ENCODE data around the gene S100A9.
"Not testable (repeated sequence)": the region's sequence is repeated elsewhere in the genome, so short reads cannot be mapped to it uniquely, and the experiment has no call there.

Gene S100A9

DNA sequence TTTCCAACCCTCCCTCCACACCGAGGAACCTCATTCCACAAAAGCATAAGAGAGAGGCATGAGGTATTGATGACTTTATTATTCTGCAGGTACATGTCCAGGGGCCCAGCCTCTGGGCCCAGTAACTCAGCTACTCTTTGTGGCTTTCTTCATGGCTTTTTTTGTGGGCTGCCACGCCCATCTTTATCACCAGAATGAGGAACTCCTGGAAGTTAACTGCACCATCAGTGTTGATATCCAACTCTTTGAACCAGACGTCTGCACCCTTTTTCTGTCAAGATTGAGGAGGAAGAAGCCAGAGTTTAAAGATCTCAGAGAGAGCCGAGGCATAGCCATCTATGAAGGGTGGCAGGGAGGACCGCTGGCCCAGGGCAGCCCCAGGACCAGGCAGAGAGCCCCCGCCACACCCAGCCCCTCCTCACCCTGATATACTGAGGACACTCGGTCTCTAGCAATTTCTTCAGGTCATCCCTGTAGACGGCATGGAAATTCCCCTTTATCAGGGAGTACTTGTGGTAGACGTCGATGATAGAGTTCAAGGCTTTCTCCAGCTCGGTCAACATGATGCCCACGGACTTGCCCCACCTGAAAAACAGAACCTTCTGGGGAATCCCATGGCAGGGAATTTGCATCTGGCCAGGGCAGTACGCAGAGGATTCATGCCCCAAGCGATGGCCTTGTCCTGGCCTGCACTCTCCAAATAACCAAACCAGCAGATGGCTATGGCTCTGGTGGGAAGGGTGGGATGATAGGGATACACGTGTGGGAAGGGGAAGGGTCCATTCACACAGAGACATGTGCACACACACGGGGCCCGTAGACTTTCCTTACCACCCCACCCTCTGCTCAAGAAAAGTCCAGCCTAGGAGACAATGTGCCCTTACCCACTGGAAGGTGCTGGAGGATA lies 32.6 kb downstream of the S100A9 start:
- DNase-seq (ENCODE audit: low read depth) = no peak

DNA sequence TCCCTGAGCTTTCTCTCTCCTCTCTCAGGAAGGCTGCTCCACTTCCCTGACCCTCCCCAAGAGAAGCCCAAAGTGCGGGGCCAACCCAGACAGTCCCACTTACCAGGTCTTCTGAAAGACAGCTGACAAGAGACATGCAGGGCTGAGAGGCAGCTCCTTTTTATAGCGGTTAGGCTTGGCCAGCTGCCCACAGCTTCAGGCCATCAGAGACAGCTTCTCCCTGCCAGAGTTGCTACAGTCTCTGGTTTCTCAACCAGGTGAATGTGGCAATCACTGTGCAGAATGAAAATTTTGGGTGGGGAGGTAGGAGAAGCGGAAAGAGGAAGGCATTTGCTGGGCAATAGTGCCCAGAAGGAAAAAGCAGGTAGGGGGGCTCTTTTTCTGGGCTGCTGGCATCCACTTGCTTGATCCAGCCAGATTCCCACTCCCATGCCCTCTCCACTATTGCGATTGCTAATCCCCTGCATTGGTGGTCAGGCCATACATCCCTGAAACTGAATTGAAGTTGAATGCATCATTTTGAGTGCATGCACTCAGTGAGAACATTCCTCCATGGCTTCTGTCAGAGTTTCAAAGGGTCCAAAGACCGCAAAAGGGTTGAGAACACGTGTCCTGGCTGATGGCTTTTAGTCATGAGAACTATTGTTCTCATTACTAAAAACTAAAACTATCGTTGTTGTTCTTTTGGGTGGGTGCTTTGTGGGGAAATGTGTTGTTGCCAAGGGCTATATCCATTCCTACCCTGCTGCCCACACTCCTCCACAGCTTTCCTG lies 33.5 kb downstream of the S100A9 start, which contains the start of gene S100A8:
Gene S100A8, minus strand, starts transcription at position 136 of the 773 bp plus-strand sequence. CDS start 538 bp downstream, outside the sequence.
- DNase-seq (ENCODE audit: low read depth) = no peak

DNA sequence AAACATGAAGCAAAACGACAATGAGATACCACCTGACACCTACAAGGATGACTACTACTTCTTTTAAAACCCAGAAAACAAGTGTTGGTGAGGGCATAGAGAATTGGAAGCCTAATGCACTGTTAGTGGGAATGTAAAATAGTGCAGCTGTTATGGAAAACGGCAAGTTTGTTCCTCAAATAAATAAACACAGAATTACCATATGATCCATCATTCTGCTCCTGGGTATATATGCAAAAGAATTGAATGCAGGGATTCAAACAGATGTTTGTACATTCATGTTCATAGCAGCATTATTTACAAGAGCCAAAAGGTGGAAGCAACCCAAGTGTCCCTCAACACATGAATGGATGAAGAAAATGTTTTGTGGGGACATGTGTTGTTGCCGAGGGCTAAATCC lies 34.6 kb downstream of the S100A9 start:
- no peak for DNase-seq (ENCODE audit: low read depth)

DNA sequence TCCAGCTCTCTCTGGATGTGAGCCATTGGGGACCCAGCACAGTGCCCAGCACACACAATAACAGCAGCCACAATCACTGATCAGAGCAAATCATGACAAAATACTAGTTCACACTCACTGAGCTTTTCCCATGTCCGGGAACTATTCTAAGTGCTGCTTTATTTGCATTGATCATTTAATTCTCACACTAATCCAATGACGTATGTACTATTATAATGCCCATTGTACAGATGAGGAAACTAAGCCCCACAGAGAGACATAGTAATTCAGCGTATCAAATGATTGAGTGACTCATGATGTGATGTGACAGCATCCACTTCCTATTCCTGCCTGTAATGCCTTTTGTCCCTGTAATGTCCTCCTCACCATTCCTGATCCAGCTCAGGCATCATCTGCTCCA lies 35.2 kb downstream of the S100A9 start:
- DNase-seq (ENCODE audit: low read depth) = no peak

DNA sequence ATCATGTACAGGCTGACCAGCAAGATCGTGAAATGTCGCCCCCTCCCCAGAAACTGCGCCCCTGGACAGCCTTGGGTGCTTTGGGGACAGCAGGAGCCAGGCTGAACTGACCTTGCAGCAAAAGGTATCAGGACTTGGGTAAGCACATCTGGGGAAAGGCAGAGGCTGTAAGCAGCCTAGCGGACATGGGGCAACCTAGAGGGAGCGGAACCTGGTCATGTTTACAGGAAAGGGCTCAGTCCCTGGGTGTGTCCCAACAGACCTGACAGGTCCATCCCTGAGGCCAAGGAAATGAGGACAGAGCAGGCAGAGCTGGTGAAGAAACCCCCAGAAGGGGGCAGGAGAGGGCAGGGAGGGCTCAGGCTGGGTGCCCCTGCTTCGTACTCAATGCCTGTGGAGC lies 36.3 kb downstream of the S100A9 start:
- DNase-seq (ENCODE audit: low read depth) = no peak

DNA sequence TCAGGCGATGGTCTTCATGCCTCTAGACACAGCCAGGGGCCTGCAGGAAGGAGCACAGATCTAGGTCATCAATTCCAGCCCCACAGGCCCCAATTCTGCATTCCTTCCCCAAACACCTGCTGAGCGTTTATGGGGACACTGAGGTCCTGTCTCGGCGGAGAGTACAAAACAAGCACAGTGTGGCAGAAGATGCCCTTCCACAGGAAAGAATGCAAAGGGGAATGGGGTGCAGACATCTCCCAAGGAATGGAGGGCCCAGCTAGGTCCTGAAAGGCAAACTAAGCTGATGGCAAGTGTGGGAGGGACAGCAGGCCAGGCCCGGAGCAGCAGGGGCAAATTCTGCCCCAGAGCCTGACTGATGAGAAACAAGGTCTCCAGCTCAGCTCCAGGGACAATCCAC lies 36.7 kb downstream of the S100A9 start:
- no peak for DNase-seq (ENCODE audit: low read depth)

DNA sequence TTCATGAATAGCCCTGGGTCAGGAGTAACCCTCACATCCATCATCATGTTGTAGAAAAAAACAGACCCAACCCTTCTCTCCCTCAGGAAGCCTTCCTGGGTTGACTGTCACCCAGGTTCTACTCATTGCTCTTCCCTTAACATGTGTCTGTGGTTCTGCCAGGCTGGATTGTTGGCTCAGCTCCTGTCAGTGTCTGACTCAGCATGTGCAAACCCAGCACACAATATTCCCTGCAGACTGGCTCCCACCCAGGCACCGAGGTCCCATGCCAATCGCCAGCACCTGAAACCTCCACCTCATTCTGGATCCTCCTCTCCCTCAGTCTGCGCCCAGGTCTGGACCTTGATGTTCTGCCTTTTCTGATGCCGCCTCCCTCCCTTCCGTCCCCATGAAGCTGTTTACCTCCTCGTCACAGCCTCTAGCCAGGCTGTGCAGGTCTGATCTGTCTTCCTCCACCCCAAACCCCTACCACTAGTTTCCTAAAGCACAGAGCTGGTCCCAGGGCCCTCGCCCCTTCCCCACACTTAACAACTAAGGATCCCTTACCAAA lies 37.6 kb downstream of the S100A9 start:
- no peak for DNase-seq (ENCODE audit: low read depth)

DNA sequence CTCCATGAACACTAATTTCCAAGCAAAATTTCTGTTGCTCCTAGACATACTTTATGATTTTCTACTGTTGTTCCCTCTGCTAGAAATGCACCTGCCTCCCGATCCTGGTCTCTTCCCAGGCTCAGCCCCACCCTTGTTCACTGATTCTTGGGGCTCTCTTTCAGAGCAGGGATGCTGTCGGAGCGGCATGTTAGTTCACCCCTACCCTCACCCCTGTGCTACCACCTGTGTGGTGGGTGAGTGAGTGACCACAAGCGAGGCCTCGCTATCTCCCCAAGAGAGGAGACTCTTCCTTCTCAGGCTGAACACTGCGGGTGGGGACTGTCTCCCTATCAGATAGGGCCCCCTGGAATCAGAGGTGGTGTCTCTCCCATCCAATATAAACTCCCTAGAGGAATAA lies 38.1 kb downstream of the S100A9 start:
- DNase-seq (ENCODE audit: low read depth) = no peak

DNA sequence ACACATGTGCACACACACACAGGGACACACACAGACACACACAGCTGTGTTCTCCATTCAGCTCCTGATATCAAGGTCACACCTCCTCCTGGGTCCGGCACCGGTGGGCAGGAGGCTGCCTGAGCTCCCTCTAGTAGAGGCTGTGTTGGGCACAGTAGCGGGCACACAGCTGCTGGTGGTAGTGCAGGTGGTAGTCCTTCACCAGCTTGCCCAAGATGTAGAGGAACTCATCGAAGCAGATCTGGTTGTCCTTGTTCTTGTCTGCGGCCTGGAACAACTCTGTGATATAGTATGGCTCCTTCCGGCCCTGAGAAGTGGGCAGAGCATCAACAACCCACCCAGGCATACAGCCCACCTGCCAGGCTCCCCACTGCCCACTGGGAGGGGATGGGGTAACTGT lies 38.8 kb downstream of the S100A9 start:
- DNase-seq (ENCODE audit: low read depth) = no peak

DNA sequence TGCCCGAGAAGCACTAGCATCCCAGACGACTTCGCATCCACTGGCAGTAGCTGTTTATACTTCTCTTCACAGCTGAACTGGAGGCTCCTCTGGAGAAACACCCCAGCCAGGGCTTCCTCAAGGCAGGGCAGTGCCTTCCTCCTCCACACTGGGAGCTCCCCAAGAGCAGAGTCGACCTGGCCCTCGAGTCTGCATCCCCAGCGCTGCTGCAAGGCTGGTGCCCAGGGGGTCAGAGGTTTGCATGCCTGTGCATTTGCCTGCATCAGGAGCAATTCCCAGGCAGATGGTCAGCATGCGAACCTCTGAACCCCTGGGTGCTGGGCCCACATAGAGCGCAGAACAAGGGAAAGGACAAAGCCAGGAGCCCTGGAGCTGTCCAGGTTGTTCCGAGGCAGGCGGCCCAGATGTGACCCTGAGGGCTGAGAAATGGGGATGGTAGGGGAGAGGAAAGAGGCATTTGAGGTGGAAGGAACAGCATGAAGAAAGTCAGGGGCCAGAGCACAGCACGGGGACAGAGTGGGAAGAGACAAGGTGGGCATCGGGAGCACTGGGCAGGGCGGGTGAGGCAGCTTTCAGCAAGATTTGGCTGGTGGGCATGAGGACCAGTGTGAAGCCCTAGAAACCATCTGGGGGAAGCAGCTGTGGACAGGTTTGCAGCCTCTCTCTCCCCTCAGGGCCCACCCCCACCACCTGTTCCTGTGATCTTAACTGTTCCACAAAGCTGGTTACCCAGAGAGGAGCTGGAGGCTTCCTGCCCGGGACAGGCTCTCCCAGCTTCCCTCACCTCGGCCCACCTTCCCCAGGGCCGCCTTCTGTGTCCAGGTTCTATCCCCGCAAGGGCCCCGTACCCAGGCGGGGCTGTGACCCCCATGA lies 39.6 kb downstream of the S100A9 start:
- no peak for DNase-seq (ENCODE audit: low read depth)

DNA sequence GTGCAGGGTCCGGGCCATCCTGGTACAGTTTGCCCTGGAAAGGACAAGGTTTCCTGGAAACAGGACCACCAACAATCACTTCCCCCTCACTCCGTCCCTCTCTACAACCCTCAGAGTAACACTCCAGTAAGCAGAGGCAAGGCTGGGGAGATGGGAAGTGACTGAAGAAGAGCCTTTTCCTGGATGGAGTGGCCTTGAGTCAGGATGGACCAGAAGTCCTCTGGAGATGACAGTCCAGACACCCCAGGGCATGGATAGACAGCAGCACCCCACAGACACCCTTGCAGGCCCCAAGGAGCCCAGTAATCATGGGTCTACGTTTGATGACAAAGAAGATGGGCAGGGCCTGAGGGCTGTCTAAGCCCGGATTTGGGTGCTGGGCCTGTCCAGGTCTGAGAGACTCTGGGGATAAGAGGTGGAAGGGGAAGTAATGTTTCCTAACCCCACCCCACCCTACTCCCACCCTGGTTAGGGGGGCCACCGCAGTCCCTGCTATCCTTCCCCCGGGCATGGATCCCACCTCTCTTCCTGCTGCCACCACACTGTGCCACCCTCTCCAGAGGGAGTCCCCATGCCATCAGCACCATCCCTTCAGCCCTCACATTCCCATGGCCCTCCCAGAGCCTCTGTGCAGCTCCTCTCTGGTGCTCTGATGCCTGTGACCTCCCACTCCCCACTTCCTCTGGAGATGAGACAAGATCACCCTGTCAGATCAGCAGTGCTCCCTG lies 40.4 kb downstream of the S100A9 start:
- no peak for DNase-seq (ENCODE audit: low read depth)

DNA sequence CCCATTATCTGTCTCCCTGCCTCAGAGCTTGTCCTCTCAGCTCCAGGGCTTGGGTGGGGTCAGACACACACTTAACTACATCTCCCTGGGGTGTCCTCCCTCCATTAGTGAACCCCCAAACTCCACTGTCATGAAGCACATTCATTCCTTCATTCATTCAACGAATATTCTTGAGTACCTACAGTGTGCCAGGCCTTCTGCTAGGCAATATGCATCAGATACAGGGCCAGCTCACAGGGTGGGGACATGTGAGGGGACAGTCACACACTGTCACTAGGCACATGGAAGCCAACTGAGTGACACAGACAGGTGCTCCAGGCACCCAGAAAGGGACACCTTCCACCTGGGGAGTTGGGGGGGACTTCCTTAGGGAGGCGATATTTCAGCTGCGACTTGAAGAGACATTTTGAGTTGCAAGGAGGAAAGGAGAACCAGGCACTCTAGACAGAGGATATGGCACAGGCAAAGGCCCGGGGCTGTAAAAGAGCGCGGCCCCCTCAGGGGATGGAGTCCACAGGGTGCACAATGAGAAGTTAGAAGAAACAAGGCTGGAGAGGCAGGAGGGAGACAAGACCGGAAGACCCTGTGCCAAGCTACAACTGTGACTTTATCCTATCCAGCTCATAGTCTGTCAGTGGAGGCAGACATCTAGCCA lies 41.9 kb downstream of the S100A9 start:
- no peak for DNase-seq (ENCODE audit: low read depth)

DNA sequence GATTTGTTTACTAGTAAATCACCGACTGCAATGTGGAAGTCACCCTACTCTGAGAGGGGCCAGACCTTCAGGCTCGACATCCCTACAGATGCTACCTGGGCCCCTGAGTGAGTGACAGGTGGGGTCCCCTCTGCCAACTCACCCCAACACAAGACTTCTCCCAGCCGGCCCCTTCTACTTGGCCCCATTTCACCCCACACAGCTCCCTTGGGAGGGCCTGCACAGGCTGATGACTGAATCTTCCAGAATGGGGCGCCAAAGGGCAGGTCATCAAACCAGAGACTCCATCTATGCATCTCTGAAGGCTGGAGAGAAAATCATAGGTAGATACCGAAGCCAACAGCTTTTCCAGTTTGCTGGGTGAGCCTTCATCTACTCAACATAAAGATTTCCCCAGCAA lies 42.6 kb downstream of the S100A9 start:
- no peak for DNase-seq (ENCODE audit: low read depth)

DNA sequence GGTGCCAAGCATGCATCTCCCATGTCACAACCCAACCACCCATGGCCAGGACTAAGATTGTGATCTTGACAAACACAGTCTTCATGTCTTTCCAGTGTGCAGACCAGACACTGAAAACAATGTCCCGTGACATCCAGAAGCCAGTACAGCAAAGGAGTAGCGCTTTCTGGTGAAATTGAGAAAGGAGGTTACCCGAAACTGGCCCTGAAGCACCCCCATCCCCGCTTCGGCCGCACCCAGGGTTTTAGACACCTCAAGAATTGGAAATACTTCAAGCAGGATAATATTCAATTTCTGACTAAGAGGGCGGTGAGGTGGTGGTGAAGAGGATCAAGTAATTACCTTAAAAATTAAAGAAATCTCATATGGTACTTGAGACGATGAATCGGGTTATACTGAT lies 43.8 kb downstream of the S100A9 start:
- no peak for DNase-seq (ENCODE audit: low read depth)

DNA sequence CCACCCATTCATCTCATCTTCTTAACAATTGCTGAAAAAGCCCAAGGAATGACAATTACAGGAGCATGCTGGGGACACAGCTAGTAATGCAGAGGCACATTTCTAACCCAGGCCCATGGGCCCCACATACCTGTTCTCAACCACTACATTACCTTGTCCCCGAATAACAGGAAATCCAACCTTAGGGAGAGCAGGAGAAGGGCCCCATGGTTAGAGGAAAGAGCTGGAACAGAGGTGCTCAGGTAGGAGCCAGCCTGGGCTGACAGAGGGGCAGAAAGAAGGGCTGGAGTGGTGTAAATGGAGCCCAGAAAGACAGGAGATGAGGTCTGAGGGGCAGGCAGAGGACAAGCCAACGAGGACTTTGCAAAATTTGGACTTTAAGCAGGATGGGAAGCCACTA lies 44.6 kb downstream of the S100A9 start:
- DNase-seq (ENCODE audit: low read depth) = no peak

DNA sequence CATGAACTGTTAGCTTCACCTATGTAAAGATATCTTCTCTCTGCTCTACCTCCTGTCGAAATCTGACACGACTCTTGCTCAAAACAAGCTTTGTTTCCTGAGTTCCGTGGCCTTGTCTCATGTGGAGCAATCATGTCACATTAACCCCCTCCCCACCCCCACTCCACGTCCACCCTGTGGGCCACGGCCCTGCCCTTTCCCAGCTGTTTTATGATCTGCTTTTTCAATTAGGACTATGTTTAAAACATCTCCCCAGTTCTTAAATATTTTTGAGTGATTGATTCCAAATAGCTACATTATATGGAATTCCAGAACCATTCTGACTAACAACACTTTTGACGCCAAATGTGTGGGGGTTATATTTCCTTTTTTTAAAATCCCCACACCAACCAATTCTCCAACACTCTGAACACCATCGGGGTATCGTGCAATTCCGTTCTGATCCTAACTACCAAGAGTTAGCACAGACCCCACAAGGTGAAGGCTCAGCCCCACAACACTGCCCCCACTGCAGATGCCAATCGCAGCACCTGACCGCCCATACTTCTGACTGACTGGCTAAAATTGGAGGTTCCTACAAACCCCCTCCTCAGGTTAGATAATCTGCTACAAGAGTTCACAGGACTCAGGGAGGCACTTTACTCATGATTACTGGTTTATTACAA lies 45.9 kb downstream of the S100A9 start:
- DNase-seq (ENCODE audit: low read depth) = no peak

DNA sequence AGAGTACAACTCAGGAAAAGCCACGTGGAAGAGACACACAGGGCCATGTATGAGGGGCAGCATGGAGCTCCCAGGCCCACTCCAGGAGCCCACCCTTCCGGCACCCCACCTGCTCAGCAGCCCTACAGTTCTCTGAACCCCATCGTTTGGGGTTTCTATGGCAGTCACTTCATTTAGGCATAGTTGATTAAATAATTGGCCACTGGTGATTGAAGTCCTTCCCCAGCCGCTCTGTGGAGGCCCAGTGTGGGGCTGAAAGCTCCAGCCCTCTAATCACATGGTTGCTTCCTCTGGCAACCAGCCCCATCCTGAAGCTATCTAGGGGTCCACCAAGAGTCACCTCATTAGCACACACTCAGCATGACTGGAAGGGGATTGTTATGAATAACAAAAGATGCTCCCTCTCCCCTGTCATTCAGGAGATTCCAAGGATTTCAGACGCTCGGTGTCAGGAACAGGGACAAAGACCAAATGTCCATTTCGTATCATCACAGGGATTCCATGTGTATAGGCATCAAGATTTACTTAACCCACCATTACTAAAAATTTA lies 46.5 kb downstream of the S100A9 start:
- no peak for DNase-seq (ENCODE audit: low read depth)

DNA sequence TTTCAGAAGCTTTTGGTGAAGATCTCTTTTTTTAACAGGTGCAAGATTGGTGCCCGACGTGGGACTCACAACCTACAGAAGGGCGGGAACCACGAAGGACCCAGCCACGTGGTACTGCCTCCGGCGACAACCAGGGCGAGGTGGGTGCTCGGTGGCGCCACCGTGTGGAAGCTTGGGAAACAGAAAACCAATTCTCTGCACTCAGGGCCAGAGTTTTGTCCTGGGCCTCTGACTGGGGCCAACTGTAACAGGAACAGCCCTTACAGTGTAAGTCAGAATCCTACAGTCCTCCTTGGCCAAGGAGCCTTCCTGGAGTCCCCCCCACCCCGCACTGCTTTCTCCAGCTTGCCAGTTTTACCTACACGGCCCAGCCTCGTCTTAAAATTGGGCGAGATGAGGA lies 47.1 kb downstream of the S100A9 start:
- DNase-seq (ENCODE audit: low read depth) = peak; percentile 34

DNA sequence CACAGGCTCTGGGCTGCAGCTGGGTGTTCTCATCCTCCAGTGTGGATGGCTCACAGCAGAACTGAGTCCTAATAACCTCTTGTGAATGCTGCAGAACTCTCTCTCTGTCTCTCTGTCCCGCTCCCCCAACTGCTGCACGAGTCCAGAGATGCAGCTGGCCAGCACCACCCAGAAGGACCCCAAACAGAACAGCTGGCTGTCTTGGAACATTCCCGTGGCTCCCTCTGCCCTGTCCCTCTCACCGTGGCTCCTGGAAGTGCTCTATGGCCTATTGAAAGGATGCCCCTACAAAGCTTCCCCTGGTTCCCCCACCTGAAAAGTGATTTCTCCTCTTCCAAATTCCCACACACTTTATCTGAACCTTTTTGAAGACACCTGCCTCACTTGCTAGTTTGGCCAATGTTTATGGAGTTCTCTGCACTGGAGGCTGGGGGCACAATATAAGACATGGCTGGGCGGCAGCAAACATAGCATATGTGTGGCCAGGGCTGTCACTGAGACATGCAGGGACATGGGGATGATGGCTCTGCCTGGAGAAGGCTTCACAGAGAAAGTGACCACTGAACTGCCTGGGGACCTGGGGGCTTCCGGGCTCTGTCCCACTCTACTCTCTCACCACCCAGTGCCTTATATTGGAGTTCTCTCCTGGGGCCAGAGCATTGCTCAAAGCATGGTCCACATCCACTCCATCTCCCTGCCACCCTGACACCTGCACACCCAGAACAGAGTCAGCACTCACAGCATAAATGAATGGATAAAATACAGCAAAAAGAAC lies 48.4 kb downstream of the S100A9 start:
- not testable (repeated sequence) for DNase-seq (ENCODE audit: low read depth)

Measured in activated T-cell treated with anti-CD3 and anti-CD28 coated beads for 1 hour (primary cell).